ENCODE data around the gene NEUROD2. TPM values are rescaled to one million over a fixed set of nuclear protein-coding genes. Genes with fewer than 3 reads are reported as not detected.
A peak's percentile ranks its signal among the peaks of the same experiment; 100 is the strongest.

The NEUROD2 gene
- total and polyA plus RNA-seq, 12 donors, result 0.08 TPM; not detected in 11

DNA sequence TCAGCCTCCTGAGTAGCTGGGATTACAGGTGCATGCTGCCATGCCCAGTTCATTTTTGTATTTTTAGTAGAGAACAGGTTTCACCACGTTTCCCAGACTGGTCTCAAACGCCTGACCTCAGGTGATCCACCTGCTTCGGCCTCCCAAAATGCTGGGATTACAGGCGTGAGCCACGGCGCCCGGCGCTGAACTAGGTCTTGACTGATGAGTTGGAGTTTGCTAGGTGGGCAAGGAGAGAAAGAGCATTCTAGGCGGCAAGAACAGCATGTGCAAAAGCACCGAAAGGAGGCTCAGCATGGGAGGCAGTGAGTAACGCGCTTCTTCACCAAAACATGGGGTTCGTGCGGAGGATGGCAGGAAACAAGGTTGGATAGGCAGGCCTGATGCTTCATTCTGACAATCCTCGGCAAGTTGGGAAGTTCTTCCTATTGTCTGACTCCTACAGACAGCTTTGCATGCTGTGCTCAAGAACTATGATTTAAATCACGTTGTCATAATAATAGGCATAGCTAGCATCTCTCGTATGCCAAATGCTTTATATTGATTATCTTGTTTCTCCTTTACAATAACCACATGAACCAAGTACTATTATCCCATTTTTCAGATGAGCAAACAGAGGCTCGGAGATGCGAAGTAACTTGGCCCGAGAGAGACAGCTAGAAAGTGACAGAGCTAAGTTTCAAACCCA, 26.5 kb downstream of the NEUROD2 start:
- TF ChIP-seq, protein P1, sequence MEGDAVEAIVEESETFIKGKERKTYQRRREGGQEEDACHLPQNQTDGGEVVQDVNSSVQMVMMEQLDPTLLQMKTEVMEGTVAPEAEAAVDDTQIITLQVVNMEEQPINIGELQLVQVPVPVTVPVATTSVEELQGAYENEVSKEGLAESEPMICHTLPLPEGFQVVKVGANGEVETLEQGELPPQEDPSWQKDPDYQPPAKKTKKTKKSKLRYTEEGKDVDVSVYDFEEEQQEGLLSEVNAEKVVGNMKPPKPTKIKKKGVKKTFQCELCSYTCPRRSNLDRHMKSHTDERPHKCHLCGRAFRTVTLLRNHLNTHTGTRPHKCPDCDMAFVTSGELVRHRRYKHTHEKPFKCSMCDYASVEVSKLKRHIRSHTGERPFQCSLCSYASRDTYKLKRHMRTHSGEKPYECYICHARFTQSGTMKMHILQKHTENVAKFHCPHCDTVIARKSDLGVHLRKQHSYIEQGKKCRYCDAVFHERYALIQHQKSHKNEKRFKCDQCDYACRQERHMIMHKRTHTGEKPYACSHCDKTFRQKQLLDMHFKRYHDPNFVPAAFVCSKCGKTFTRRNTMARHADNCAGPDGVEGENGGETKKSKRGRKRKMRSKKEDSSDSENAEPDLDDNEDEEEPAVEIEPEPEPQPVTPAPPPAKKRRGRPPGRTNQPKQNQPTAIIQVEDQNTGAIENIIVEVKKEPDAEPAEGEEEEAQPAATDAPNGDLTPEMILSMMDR (IDR thresholded peaks at IDR 0.05), result no peak
- no peak for TF ChIP-seq POLR2A (IDR thresholded peaks at IDR 0.05)
- Histone ChIP-seq H3K27me3 (no peaks in the 10 kb centered on the region), H3K9me3 (replicated peaks in 1 of 3) (no peaks in the 10 kb centered on the region), H3K36me3 (replicated peaks in 1 of 2) (no peaks in the 10 kb centered on the region), H3K4me1 (replicated peaks in 1 of 2) (no peaks in the 10 kb centered on the region), H3K4me3 (no peak overlapping the region), H3K27ac (no peak overlapping the region)
- WGBS, 4 donors, result 87 to 94% (median 90%) methylated on average over 20 of the region's 20 CpGs
- intact Hi-C loops (cut with DNase I), result no loop called here
- DNase-seq, result no peak

DNA sequence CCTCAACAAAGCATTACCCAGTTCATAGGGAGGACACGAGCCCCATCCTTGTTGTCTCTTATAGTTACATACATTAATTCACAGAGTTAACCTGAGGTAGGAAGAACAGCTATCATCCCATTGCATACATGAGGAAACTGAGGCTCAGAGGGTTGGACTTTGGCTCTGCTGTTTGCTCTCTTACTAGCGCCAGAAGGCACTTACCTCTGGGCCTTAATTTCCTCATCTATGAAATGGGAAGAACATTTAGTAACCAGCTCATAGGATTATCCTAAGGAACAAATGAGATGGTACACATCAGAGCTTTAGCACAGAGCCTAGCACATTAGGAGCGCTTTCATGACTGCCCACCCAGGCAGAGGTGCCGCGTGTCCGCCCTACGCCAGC, 27.6 kb downstream of the NEUROD2 start:
- Histone ChIP-seq H3K9me3 (replicated peaks in 1 of 3) (no peaks in the 10 kb centered on the region), H3K27me3 (no peaks in the 10 kb centered on the region), H3K4me1 (replicated peaks in 1 of 2) (no peaks in the 10 kb centered on the region), H3K27ac (no peak overlapping the region), H3K36me3 (replicated peaks in 1 of 2) (no peaks in the 10 kb centered on the region), H3K4me3 (no peak overlapping the region)
- no peak for TF ChIP-seq POLR2A (IDR thresholded peaks at IDR 0.05)
- TF ChIP-seq, protein P1 (IDR thresholded peaks at IDR 0.05), result no peak
- intact Hi-C loops (cut with DNase I), result no loop called here
- DNase-seq, result no peak
- 88 to 90% (median 88%) methylated on average over 6 to 7 of the region's 7 CpGs for WGBS, 4 donors

DNA sequence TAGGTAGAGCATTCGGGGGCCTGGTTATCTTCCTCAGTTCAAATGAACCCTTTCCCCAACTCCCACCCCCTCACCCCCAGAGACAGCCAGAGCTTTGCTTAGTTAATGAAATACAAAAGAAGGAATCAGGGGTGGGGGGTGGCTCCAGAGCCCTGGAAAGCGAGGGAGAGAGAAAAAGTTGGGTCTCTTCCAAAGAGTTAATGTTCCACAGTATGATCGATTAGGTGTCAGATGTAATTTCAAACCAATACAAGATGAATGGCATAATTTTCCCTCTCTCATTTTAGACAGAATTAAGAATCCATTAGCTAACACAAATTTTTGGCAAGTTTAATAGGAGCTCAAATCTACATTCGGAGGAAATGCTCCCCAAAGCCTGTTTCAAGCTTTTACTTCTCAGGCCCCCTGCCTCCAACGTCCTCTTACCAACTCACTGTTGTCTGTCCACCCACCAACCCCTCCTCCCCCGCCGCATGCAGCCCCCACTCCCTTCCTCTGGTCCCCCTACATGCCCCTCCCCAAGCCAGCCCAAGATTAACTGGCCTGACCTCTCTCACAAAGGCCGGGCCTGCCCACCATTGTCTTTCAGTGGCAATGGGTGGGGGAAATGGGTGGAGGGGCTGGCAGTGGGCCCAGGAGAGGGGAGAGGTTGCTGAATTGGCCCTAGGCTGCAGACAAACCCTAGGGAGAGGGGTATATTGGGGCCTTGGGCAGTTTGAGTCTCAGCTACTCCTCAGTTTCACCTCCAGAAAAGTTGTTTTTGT, 28.2 kb downstream of the NEUROD2 start:
- Histone ChIP-seq H3K4me1 (replicated peaks in 1 of 2) (no peaks in the 10 kb centered on the region), H3K4me3 (no peak overlapping the region), H3K27me3 (no peaks in the 10 kb centered on the region), H3K27ac (no peak overlapping the region), H3K9me3 (replicated peaks in 1 of 3) (no peaks in the 10 kb centered on the region), H3K36me3 (replicated peaks in 1 of 2) (no peaks in the 10 kb centered on the region)
- TF ChIP-seq, protein P1 (IDR thresholded peaks at IDR 0.05), result no peak
- TF ChIP-seq POLR2A (IDR thresholded peaks at IDR 0.05), result no peak
- DNase-seq, result peak in 3 of 7 donors; percentile 17 to 39 (median 28)
- intact Hi-C loops (cut with DNase I), result no loop called here
- WGBS, 4 donors, result 69 to 75% (median 72%) methylated on average over 7 to 8 of the region's 8 CpGs

DNA sequence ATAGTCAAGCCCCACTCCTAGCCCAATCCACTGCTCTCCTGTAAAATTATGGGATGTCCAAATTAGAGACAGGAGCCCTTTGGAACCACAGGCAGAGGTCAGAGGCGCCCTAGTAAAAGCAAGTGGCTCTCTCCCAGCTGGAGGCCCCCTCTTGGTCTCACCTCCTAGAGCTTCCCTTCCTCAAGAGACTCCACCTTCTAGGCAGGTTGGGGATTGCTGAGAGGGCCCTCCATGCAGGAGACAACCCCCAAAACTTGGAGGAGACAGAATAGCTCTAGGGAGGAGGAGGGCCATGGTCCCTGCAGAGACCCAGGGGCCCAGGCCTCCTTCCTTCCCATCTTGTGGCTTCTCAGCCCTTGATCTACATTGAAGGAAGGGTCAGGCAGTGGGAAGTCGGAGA, 29.4 kb downstream of the NEUROD2 start:
- Histone ChIP-seq H3K27me3 (no peaks in the 10 kb centered on the region), H3K27ac (no peak overlapping the region), H3K9me3 (replicated peaks in 1 of 3) (no peaks in the 10 kb centered on the region), H3K36me3 (replicated peaks in 1 of 2) (no peaks in the 10 kb centered on the region), H3K4me3 (no peak overlapping the region), H3K4me1 (replicated peaks in 1 of 2) (peaks cover 5% of the 10 kb centered on the region in 2 donors)
- TF ChIP-seq POLR2A (IDR thresholded peaks at IDR 0.05), result no peak
- TF ChIP-seq, protein P1 (IDR thresholded peaks at IDR 0.05), result no peak
- intact Hi-C loops (cut with DNase I), result no loop called here
- 81 to 88% (median 85%) methylated on average over 2 of the region's 2 CpGs for WGBS, 4 donors
- no peak for DNase-seq
